Mammary epithelial cell (primary cell): Measurements from ENCODE around the gene PLEKHG4.

Experiments used
- CTCF ChIP-seq, 2 donors: IDR thresholded peaks in 1 of 2; conservative IDR thresholded peaks in 1 of 2; 2 replicates each; pipeline ENCODE4 v1.5.1; 2011 to 2012; ENCODE audit warnings: inconsistent platforms in 2 of 2, low read length in 2 of 2, mild to moderate bottlenecking in 2 of 2, control low read depth in 1 of 2, low read depth in 1 of 2; ENCODE audit not compliant: insufficient read depth in 1 of 2; ENCODE audit errors: extremely low read depth in 1 of 2
- EZH2 ChIP-seq: IDR thresholded peaks from 2 replicates; pipeline ENCODE4 v1.6.1; 2012; ENCODE audit warnings: low read length, inconsistent platforms, borderline replicate concordance

- TF ChIP-seq CTCF (conservative IDR thresholded peaks at IDR 0.05 in 1 of 2, IDR thresholded peaks at IDR 0.05 in 1 of 2; ENCODE audit: extremely low read depth in 1 of 2, insufficient read depth in 1 of 2, low read depth in 1 of 2, low read length in 2 of 2): no peak
- TF ChIP-seq EZH2: no peak
Measured at GRCh38 chr16:67263201-67263600, 16.1 kb upstream of the PLEKHG4 start.
